Endothelial cell of umbilical vein (primary cell): ENCODE measurements around the gene ZFPM1. TPM values are rescaled to one million over a fixed set of nuclear protein-coding genes. Genes with fewer than 3 reads are reported as not detected.

Source experiments
- BruUV-seq: library from RNA; stranded (reverse); fragments of 400-500 nt; replicated peaks from 2 replicates; lab custom pipeline; 2021; lab: Mats Ljungman, UMichigan
- CTCF ChIA-PET: fragments of 300-600, 350-600 bp; sonication (Branson Sonifier 250); formaldehyde crosslinking; loops from one replicate; lab custom pipeline; 2021; ENCODE audit warnings: antibody characterized with exemption, inconsistent platforms; lab: Charles Lee
- POLR2A ChIA-PET: fragments of 300-600, 350-600 bp; sonication (Branson Sonifier 250); formaldehyde crosslinking; loops from one replicate; lab custom pipeline; 2021; ENCODE audit warnings: antibody characterized with exemption, inconsistent platforms; lab: Charles Lee
- DNase-seq: peaks from one replicate; pipeline ENCODE4 v3.0.0-alpha.2; 2011; ENCODE audit warnings: low read depth, low spot score
- FAIRE-seq: peaks from 2 replicates; lab custom pipeline; 2011; peaks lifted over from hg19 to GRCh38; lab: Jason Lieb, UNC
- H2AFZ ChIP-seq: 2 replicates; pipeline ENCODE4 v1.6.0; 2012; ENCODE audit warnings: low read depth, low read length, control low read depth, inconsistent platforms
- H3K27ac ChIP-seq: 2 replicates; pipeline ENCODE4 v1.5.1; 2011; ENCODE audit warnings: low read depth, mild to moderate bottlenecking, control low read depth, low read length, moderate library complexity; ENCODE audit not compliant: insufficient read depth
- H3K27me3 ChIP-seq, 2 experiments: 2 replicates each; pipeline versions ENCODE4 v1.6.0 to v1.6.1; 2011; ENCODE audit warnings: low read length in 2 of 2, mixed read lengths in 1 of 2; ENCODE audit not compliant: control insufficient read depth in 2 of 2, insufficient read depth in 2 of 2
- H3K36me3 ChIP-seq, 2 experiments: 2 replicates in 1 of 2; 3 replicates in 1 of 2; pipeline ENCODE4 v1.5.1; 2011; ENCODE audit warnings: low read length in 2 of 2, mild to moderate bottlenecking in 1 of 2, moderate library complexity in 1 of 2; ENCODE audit not compliant: control insufficient read depth in 2 of 2, insufficient read depth in 2 of 2; ENCODE audit errors: extremely low read depth in 1 of 2
- H3K4me1 ChIP-seq: 3 replicates; pipeline ENCODE4 v1.5.1; 2011; ENCODE audit warnings: mild to moderate bottlenecking, low read length; ENCODE audit not compliant: control insufficient read depth, insufficient read depth; ENCODE audit errors: extremely low read depth
- H3K4me2 ChIP-seq: 2 replicates; pipeline ENCODE4 v1.6.1; 2011; ENCODE audit warnings: low read length, control low read depth, mixed read lengths; ENCODE audit not compliant: insufficient read depth
- H3K4me3 ChIP-seq, 3 experiments: fragments of 200-600 bp in 1 of 3; sonication (generic), shearing (Covaris generic) in 1 of 3; replicated peaks in 1 of 3; 2 replicates each; pipeline ENCODE4 v1.5.1; 2011 to 2016; ENCODE audit warnings: control low read depth in 3 of 3, low read length in 3 of 3, mild to moderate bottlenecking in 2 of 3, inconsistent platforms in 1 of 3, low read depth in 1 of 3, moderate library complexity in 1 of 3; ENCODE audit not compliant: insufficient read depth in 1 of 3
- H3K79me2 ChIP-seq: 2 replicates; pipeline ENCODE4 v1.6.0; 2012; ENCODE audit warnings: low read length, inconsistent platforms; ENCODE audit not compliant: control insufficient read depth, insufficient read depth
- H3K9ac ChIP-seq: replicated peaks from 2 replicates; pipeline ENCODE3; 2011; ENCODE audit warnings: low read length, control low read depth; ENCODE audit not compliant: insufficient read depth; ENCODE audit errors: extremely low read depth
- H3K9me1 ChIP-seq: replicated peaks from 3 replicates; pipeline ENCODE4 v1.6.0; 2011; ENCODE audit warnings: mild to moderate bottlenecking, low read length; ENCODE audit not compliant: control insufficient read depth, insufficient read depth; ENCODE audit errors: extremely low read depth
- H3K9me3 ChIP-seq: replicated peaks from 2 replicates; pipeline ENCODE4 v1.5.1; 2012; ENCODE audit warnings: low read length, inconsistent platforms; ENCODE audit not compliant: control insufficient read depth, insufficient read depth
- H4K20me1 ChIP-seq: replicated peaks from 2 replicates; pipeline ENCODE3; 2011; ENCODE audit warnings: mild to moderate bottlenecking, low read length; ENCODE audit not compliant: control insufficient read depth, insufficient read depth; ENCODE audit errors: extremely low read depth
- EZH2 ChIP-seq: IDR thresholded peaks from 2 replicates; pipeline ENCODE4 v1.6.1; 2012; ENCODE audit warnings: borderline replicate concordance, low read depth, mild to moderate bottlenecking, moderate library complexity, low read length, inconsistent platforms; ENCODE audit not compliant: severe bottlenecking
- FOS ChIP-seq: IDR thresholded peaks from 2 replicates; pipeline ENCODE4 v1.6.1; 2011; ENCODE audit warnings: mild to moderate bottlenecking, low read length, moderate library complexity, borderline replicate concordance; ENCODE audit not compliant: insufficient read depth
- GATA2 ChIP-seq: IDR thresholded peaks from 2 replicates; pipeline ENCODE4 v1.7.0; 2011; ENCODE audit warnings: low read depth, mild to moderate bottlenecking, moderate library complexity, mixed read lengths, low read length; ENCODE audit not compliant: insufficient read length, insufficient read depth
- JUN ChIP-seq: IDR thresholded peaks from 2 replicates; pipeline ENCODE4 v1.6.1; 2011; ENCODE audit warnings: borderline replicate concordance, low read depth; ENCODE audit not compliant: insufficient read length, insufficient read depth
- MYC ChIP-seq: IDR thresholded peaks from one replicate; pipeline ENCODE4 v1.6.1; 2011; ENCODE audit warnings: mild to moderate bottlenecking, low read depth, low read length
- POLR2A ChIP-seq: IDR thresholded peaks from 2 replicates; pipeline ENCODE4 v1.6.1; 2012; ENCODE audit warnings: low read depth, mild to moderate bottlenecking, control low read depth, low read length
- POLR2AphosphoS5 ChIP-seq: IDR thresholded peaks from 2 replicates; pipeline ENCODE4 v1.6.1; 2012; ENCODE audit warnings: low read depth, mild to moderate bottlenecking, control low read depth, low read length, moderate library complexity; ENCODE audit not compliant: insufficient read depth
- dilution Hi-C: fragments of 300-500 bp; cut with MboI; formaldehyde crosslinking; loops from one replicate; pipeline ENCODE4 v1.15.0; 2019; ENCODE audit warnings: low sequenced_read_pairs; ENCODE audit not compliant: extremely low pct_ligation_motif_present
- intact Hi-C: fragments of 100-400 bp; cut with micrococcal nuclease; formaldehyde crosslinking; loops from one replicate; pipeline ENCODE4 v1.10.0; 2022
- polyA plus RNA-seq, 4 experiments: library from polyadenylated mRNA; depleted of rRNA in 3 of 4; stranded (reverse) in 3 of 4; unstranded in 1 of 4; fragments of >200 nt; gene quantifications; 2 replicates each; pipeline versions ENCODE4 v1.2.1 to v1.2.3, GENCODE V29; 2011 to 2012; ENCODE audit warnings: missing spikeins in 1 of 4
- total RNA-seq: library from RNA; stranded (reverse); gene quantifications from 2 replicates; pipeline ENCODE4 v1.2.3, GENCODE V29; 2021
- TF ChIP-seq, protein P1 (sequence below): IDR thresholded peaks from 2 replicates; pipeline ENCODE4 v1.6.1; 2011; ENCODE audit not compliant: insufficient read depth, insufficient read length
- TF ChIP-seq, protein P2 (sequence below), 2 donors: IDR thresholded peaks; 1 replicate in 1 of 2; 2 replicates in 1 of 2; pipeline ENCODE4 v1.5.1; 2011; ENCODE audit warnings: low read length in 2 of 2, mild to moderate bottlenecking in 2 of 2, moderate library complexity in 2 of 2, control low read depth in 1 of 2, inconsistent platforms in 1 of 2, low read depth in 1 of 2; ENCODE audit not compliant: insufficient read depth in 1 of 2; ENCODE audit errors: extremely low read depth in 1 of 2

The ZFPM1 gene
- total and polyA plus RNA-seq, 2 donors (not counting 3 experiments of a cell fraction or from before 2014, with no cell fraction given): 0.37 to 7.5 TPM

DNA sequence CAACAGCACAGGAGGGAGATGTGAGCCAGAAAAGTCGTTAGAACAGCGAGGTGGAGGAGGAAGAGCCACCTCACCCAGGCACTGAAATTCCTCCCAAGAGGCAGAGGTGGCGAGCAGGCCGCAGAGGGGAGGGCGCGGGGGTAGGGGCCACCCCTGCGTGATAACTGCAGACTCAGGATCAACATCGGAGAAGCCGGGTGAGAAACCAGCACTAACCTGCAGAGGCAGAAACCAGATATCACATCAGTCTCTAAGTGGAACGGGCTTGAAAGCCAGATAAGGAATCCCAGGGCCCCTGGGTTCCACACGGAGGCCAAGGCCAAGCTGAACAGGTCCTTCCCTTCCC, 77.8 kb downstream of the ZFPM1 start:
- H2AFZ ChIP-seq: no peak overlapping the region
- no peak overlapping the region for H3K4me2 ChIP-seq
- no peaks in the 10 kb centered on the region for H3K9me1 ChIP-seq
- CTCF ChIA-PET: no interaction called here
- H4K20me1 ChIP-seq: no peaks in the 10 kb centered on the region
- DNase-seq (no peak), FAIRE-seq (no peak)
- H3K36me3 ChIP-seq: no peaks in the 10 kb centered on the region
- peaks cover 13% of the 10 kb centered on the region for H3K4me1 ChIP-seq
- BruUV-seq: no TSS peak
- POLR2A ChIA-PET: no interaction called here
- no peaks in the 10 kb centered on the region for H3K9me3 ChIP-seq
- no peaks in the 10 kb centered on the region for H3K27me3 ChIP-seq
- intact Hi-C loops (no loop called here), dilution Hi-C loops (no loop called here)
- no peak for TF ChIP-seq MYC
- TF ChIP-seq, protein P1, sequence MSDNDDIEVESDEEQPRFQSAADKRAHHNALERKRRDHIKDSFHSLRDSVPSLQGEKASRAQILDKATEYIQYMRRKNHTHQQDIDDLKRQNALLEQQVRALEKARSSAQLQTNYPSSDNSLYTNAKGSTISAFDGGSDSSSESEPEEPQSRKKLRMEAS: no peak
- TF ChIP-seq, protein P2, sequence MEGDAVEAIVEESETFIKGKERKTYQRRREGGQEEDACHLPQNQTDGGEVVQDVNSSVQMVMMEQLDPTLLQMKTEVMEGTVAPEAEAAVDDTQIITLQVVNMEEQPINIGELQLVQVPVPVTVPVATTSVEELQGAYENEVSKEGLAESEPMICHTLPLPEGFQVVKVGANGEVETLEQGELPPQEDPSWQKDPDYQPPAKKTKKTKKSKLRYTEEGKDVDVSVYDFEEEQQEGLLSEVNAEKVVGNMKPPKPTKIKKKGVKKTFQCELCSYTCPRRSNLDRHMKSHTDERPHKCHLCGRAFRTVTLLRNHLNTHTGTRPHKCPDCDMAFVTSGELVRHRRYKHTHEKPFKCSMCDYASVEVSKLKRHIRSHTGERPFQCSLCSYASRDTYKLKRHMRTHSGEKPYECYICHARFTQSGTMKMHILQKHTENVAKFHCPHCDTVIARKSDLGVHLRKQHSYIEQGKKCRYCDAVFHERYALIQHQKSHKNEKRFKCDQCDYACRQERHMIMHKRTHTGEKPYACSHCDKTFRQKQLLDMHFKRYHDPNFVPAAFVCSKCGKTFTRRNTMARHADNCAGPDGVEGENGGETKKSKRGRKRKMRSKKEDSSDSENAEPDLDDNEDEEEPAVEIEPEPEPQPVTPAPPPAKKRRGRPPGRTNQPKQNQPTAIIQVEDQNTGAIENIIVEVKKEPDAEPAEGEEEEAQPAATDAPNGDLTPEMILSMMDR (IDR thresholded peaks at IDR 0.05; ENCODE audit: extremely low read depth in 1 of 2, insufficient read depth in 1 of 2, low read depth in 1 of 2, low read length in 2 of 2): no peak
- TF ChIP-seq POLR2AphosphoS5: no peak
- no peak for TF ChIP-seq GATA2
- no peak for TF ChIP-seq JUN
- no peak for TF ChIP-seq POLR2A
- no peak for TF ChIP-seq EZH2
- no peak for TF ChIP-seq FOS
- H3K4me3 ChIP-seq: no peak overlapping the region
- no peaks in the 10 kb centered on the region for H3K79me2 ChIP-seq
- H3K9ac ChIP-seq: no peak overlapping the region
- H3K27ac ChIP-seq: no peak overlapping the region
